BE2C (cell line): ENCODE data around the gene AMZ1.
A peak's percentile ranks its signal among the peaks of the same experiment; 100 is the strongest.

Source experiments
- DNase-seq: peaks from one replicate; pipeline ENCODE4 v3.0.0-alpha.2; 2020
- H3K27me3 ChIP-seq: fragments of 250-450 bp; sonication (Bioruptor Pico); 2 replicates; pipeline ENCODE4 v1.5.1; 2020; ENCODE audit warnings: mild to moderate bottlenecking
- H3K36me3 ChIP-seq: fragments of 250-450 bp; sonication (Bioruptor Pico); 2 replicates; pipeline ENCODE4 v1.5.1; 2020; ENCODE audit warnings: mild to moderate bottlenecking
- H3K4me1 ChIP-seq: fragments of 250-450 bp; sonication (Bioruptor Pico); 2 replicates; pipeline ENCODE4 v1.5.1; 2020
- H3K4me3 ChIP-seq: 2 replicates; pipeline ENCODE4 v1.5.1; 2011; ENCODE audit warnings: low read depth, low read length
- H3K9me3 ChIP-seq: fragments of 250-450 bp; sonication (Bioruptor Pico); 2 replicates; pipeline ENCODE4 v1.5.1; 2020
- CTCF ChIP-seq: IDR thresholded peaks from 2 replicates; pipeline ENCODE4 v1.5.1; 2012; ENCODE audit warnings: mild to moderate bottlenecking, low read depth, low read length

The AMZ1 gene

GRCh38 chr7:2649991-2650390 is 38.0 kb upstream of the AMZ1 start:
- DNase-seq, result no peak
- Histone ChIP-seq H3K36me3 (peaks cover 34% of the 10 kb centered on the region), H3K9me3 (no peaks in the 10 kb centered on the region), H3K27me3 (no peaks in the 10 kb centered on the region), H3K4me1 (peaks cover 8% of the 10 kb centered on the region), H3K4me3 (no peak overlapping the region)
- no peak for TF ChIP-seq CTCF

- no peak for TF ChIP-seq CTCF
- Histone ChIP-seq H3K9me3 (no peaks in the 10 kb centered on the region), H3K27me3 (no peaks in the 10 kb centered on the region), H3K36me3 (peaks cover 34% of the 10 kb centered on the region), H3K4me3 (no peak overlapping the region), H3K4me1 (peaks cover 3% of the 10 kb centered on the region)
- no peak for DNase-seq
Observed at GRCh38 chr7:2650451-2650850, 37.6 kb upstream of the AMZ1 start.

- TF ChIP-seq CTCF, result no peak; the same call in 1 of the 2 replicates
- H3K27me3 ChIP-seq, result no peaks in the 10 kb centered on the region
- no peaks in the 10 kb centered on the region for H3K4me1 ChIP-seq
- no peak overlapping the region for H3K4me3 ChIP-seq
- peak; percentile 57 for DNase-seq
- H3K9me3 ChIP-seq, result no peaks in the 10 kb centered on the region
- H3K36me3 ChIP-seq, result peaks cover 39% of the 10 kb centered on the region
Observed at GRCh38 chr7:2651336-2651735, 36.7 kb upstream of the AMZ1 start.

GRCh38 chr7:2651847-2652735 is 35.9 kb upstream of the AMZ1 start:
- DNase-seq, result no peak
- H3K36me3 ChIP-seq, result peaks cover 37% of the 10 kb centered on the region
- no peak overlapping the region for H3K4me3 ChIP-seq
- TF ChIP-seq CTCF, result no peak
- H3K27me3 ChIP-seq, result no peaks in the 10 kb centered on the region
- no peaks in the 10 kb centered on the region for H3K9me3 ChIP-seq
- H3K4me1 ChIP-seq, result no peaks in the 10 kb centered on the region

GRCh38 chr7:2652736-2653060 is 35.3 kb upstream of the AMZ1 start:
- no peak for TF ChIP-seq CTCF
- DNase-seq, result no peak
- Histone ChIP-seq H3K36me3 (peaks cover 32% of the 10 kb centered on the region), H3K4me1 (no peaks in the 10 kb centered on the region), H3K4me3 (no peak overlapping the region), H3K9me3 (no peaks in the 10 kb centered on the region), H3K27me3 (no peaks in the 10 kb centered on the region)

GRCh38 chr7:2654059-2654458 is 33.9 kb upstream of the AMZ1 start:
- Histone ChIP-seq H3K36me3 (peaks cover 31% of the 10 kb centered on the region), H3K27me3 (no peaks in the 10 kb centered on the region), H3K9me3 (no peaks in the 10 kb centered on the region), H3K4me1 (no peaks in the 10 kb centered on the region), H3K4me3 (no peak overlapping the region)
- no peak for TF ChIP-seq CTCF
- DNase-seq, result no peak
